Measurements from ENCODE around the gene RDX. TPM values are rescaled to one million over a fixed set of nuclear protein-coding genes. Genes with fewer than 3 reads are reported as not detected.

The RDX gene
- total RNA-seq = 61.3 and 80.8 TPM in 2 replicates

GRCh38 chr11:110296226-110297075 lies at the start of gene RDX:
Gene RDX (minus strand): TSS chr11:110296614. CDS start chr11:110279692, 16,922 bp downstream.

Other genes starting within 250 kb of the RDX start
- 6.0 and 8.5 TPM in 2 replicates for gene ZC3H12C, start 203.2 kb downstream of the RDX start, total RNA-seq
- 8.2 and 9.5 TPM in 2 replicates for gene FDX1, start 133.3 kb upstream of the RDX start, total RNA-seq